Left ventricle myocardium superior (tissue), 1 donor: ENCODE results near the gene TMEM232. TPM values are rescaled to one million over a fixed set of nuclear protein-coding genes. Genes with fewer than 3 reads are reported as not detected.
A peak's percentile ranks its signal among the peaks of the same experiment; 100 is the strongest.
"Not testable (repeated sequence)": the region's sequence is repeated elsewhere in the genome, so short reads cannot be mapped to it uniquely, and the experiment has no call there.

Source experiments
- ATAC-seq: fragments of 200-7000 bp; cut with Tn5 transposase; one replicate; pipeline ENCODE4 v1.9.1; 2020; ENCODE audit warnings: mild to moderate bottlenecking, moderate library complexity
- DNase-seq: peaks from one replicate; pipeline ENCODE4 v3.0.0-alpha.2; 2020
- intact Hi-C: fragments of 100-400 bp; cut with micrococcal nuclease; formaldehyde crosslinking; loops from one replicate; pipeline ENCODE4 v1.11.0; 2022
- long read RNA-seq: library from polyadenylated mRNA; unstranded; transcript quantifications from one replicate; pipeline ENCODE4 v2.0.0, GENCODE V29; 2021
- total RNA-seq: library from RNA; stranded (reverse); fragmentation: NEBNext Ultra II Directional; extraction: Animal tissue kit (Norgen Biotek cat#: 25700); gene quantifications from one replicate; pipeline ENCODE4 v1.2.1, GENCODE V29; 2021
- donor health status: DM: no; HTN: yes; CAD: no; lungs with severe emphysema.

TMEM232 gene
- 2.9 TPM for total RNA-seq
- long read RNA-seq, result 0 reads

DNA sequence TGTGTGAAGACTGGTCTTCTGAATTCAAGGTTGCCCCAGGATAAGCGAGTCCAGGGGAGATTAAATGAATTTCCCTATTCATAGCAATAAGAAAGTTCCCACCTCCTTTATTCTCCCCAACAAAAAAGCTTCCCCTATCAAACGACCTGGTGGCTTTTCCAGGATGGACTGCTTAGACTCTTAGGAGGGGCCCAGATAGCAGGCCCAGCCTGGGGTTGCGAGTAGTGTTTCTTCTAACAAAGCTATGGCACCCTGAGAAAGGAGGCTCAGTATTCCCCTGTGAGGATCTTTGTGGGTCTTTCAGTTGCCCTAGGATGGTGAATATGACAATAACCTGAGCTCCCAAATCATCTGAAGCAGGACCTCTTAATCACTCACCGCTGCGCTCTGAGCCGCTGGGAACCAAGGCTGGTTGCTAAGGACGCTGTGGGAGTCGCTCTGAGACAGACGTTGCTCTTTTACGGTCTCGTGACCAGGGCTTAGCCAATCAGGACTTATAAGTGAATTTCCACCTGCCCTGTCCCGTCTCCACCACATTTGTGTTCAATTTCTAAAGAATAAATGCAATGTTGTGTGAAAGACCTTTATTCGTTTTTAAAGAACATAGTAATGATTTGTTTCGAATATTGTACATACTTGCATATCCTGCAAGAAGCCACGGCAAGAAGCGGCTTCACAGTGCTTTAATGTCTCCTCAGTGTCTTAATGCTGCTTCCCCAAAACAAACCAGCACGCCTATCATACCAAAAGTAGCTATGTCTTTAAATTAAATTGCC lies at the start of gene TMEM232:
TMEM232 (minus strand) TSS at position 423 of the 776 bp plus-strand sequence. CDS start 59,319 bp downstream, outside the sequence.
- ATAC-seq, result peak; percentile 100
- intact Hi-C loops, result no loop called here
- DNase-seq, result peak; percentile 69

DNA sequence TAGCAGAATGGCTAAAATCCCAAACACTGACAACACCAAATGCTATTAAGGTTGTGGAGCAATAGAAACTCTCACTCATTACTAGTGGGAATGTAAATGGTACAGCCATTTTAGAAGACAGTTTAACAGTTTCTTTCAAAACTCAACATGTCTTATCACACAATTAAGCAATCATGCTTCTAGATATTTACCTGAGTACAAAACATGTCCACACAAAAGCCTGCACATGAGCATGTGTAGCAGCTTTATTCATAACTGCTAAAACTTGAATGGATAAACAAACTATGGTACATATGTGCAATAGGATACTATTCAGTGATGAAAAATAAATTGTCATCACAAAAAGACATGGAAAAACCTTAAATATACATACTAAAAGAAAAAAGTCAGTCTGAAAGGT lies 43.8 kb upstream of the TMEM232 start:
- DNase-seq (no peak), ATAC-seq (no peak)
- intact Hi-C loops, result no loop called here

DNA sequence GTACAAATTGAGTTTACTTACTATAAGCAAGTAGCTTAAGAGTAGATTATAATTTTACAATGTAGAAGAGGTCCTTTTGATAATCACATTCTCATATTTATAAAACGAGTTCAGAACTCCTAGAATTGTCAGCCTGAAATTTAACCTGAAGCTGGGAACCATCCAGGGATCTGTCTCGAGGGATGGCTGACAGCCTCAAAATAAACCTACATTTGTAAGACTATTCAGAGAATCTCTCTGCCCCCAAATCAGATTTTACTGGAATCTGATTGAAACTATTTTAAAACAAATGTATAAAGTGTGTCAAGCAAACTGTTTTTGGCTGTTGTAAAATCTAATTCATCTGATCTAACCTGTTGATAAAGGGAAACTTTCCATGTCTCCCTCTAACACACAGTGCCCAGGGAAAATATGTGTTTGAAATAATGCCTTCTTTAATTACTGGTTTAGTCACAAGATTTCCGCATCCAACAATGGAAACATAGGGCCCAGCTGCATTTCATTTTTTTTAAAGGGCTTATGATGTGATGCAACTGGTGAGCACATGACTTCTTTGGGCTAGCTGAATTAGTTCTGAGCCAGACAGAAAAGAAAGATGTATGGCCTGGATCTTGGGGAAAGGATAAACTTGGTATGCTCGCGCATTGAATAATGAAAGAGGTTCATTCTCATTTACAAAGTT lies 42.7 kb upstream of the TMEM232 start:
- ATAC-seq, result no peak
- intact Hi-C loops, result no loop called here
- DNase-seq, result no peak

DNA sequence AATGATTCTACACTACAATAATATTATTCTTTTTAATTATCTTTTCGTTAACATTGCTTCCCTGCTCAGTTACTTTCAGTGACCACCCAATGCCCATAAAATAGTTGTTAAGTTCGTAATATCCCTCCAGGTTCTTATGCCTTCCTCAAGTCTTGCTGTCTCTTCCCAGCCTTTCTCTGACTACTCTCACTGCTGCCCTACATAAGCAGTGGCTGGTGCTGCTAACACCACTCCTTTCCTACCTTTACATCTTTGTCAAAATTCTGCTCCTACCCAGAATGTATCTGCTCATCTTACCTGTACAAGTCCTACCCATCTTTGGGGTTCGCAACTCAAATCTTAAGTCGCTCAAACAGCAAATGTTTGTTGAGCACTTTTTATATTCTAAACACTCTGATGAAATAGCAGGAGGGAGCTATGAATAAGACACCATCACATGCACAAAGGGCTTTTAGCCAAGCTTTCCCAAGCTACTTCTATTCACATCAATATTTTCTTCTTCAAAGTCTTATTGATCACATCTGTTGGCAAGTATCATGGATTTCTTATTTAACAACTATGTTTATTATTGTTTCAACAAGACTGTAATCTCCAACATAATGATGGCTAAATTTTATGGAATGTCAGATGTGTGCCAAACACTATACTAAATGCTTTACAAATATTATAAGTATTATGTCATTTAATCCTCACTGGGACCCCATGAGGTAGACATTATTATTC lies 41.8 kb upstream of the TMEM232 start:
- ATAC-seq, result no peak
- DNase-seq, result no peak
- intact Hi-C loops, result no loop called here

DNA sequence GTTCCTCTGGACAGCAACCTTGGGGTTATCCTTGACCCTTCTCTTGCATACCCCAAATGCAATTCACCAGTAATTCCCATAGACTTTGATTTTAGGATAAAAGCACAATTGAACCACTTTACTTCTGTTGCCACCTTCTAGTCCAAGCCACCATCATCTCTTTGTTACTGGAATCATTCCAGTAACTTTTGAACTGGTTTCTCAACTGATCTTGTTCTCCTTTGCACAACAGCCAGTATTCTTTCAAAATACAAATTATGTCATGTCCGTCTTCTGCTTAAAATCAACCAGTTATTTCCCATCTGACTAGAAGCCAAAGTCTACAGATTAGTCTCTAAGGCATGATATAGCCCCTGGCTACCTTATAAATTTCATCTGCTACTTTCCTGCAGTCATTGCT lies 33.7 kb upstream of the TMEM232 start:
- no peak for ATAC-seq
- intact Hi-C loops, result no loop called here
- DNase-seq, result no peak

DNA sequence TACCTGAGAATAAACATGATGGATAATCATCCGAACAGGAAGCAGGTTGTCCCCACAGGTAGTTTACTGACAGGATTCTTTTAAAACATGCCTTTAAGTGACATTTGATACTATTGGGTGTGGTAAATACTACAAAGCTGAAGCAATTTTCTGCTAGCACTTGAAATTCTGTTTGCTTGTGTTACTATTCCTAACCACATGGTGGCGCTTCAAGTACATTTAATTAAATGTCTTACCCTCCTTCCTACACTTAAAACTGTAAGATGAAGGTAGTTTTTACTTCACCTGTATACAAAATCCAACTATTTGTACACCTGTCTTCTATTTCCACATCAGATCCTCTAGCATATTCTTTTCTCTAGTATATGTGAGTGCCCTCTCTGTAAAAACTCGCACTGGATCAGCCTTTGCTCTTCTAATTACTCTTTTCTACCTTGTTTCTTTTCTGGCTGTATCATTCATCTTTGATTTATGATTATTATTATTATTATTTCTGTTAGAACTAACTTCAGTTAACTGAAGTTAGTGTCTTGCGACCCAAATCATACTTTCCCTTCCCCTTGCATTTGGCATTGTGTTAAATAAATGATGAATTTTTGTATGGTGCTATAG lies 30.8 kb upstream of the TMEM232 start:
- intact Hi-C loops, result no loop called here
- DNase-seq, result no peak
- ATAC-seq, result no peak

DNA sequence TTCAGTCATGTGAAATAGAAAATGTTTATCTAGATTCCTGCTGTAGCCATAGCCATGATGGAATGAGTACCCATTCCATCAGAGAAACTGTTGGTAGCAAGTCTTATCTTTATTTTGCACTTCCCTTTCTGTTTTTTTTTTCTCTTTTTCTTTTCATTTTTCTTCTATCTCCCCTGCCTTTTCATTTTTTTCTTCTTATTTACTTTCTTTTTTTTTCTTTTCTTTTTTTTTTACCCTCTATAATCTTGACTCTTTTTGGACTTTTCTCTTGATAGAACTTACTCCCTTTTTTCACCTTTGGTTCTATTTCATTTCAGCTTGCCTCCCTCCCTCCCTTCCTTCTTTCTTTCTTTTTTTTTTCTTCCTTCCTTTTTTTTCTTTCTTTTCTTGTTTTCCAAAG lies 27.7 kb upstream of the TMEM232 start:
- ATAC-seq, result no peak
- intact Hi-C loops, result no loop called here
- DNase-seq, result no peak

DNA sequence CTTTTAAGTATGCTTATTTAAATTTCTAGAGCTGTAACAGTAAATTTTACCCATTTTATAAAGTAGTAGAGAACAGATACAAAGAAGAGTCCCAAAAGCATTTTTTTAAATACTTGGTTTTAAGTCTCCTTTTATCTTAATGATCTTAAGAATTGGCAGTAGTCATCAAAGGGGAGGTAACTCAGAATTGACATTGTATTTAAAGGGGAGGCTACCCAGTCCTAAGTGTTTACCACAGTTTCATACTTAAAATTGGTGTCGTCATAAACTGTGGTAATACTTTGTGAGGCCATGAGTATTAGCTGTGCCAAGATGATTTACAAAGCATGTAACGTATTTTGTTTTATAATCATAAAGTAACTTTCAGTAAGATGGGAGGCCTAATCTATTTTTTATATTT lies 27.1 kb upstream of the TMEM232 start:
- no peak for DNase-seq
- ATAC-seq, result no peak
- intact Hi-C loops, result no loop called here

DNA sequence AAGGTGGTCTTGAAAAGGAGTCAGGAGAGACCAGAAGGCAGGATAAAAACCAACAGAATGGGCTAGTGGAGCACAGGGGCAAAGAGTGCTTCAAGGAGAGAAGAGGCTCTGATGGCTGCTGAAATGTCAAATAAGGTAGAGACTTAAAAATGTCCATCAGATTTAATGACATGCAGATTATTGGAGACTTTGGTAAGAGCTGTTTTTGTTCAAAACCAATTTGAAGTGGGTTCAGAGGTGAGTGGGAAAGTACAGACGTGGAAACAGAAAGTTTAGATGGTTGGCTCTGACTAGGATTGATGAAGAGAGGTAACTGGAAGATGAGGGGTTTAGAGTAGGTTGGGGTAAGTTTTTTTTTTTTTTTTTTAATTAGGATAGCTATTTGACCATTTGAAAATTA lies 26.5 kb upstream of the TMEM232 start:
- intact Hi-C loops, result no loop called here

DNA sequence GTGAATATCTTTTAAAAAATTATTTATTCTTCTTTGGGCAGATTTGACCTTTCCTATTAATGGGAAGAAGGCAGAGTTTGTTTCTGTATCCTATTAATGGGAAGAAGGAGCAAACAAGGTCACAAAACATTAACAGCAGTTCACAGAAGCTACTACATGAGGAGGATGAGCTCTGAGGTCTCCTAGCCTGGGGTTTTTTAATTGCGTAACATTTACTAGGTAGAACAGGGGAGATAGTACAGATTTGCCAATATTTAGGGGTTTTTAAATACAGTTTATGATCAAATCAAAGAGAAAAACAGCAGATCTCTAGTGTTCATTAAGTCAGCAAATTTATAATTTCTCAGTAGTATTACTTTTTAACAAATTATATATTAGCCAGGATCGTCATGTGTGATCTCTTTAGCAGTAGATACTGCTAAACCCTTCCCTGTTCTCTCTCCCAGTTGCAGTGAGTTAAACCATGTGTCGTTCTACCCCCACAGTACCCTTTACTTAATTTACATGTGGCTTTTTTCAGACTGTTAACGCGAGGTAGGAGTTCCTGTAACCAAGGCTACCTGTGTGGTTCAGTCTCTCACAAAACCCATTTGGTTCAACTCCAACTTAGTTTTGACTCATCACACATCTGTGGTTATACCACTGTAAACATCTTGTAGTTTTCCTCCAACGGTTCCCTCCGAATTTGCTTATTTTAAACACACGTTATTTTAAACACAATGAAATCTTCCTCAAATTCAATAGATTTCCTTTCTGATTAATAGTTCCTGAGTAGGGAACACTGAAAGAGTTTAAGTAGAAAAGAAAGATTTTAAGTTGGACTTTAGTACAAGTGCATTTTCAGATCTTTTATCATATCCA lies 25.7 kb upstream of the TMEM232 start:
- ATAC-seq, result no peak
- intact Hi-C loops, result no loop called here
- no peak for DNase-seq

More for the DNA sequence above, 26.5 kb upstream of the TMEM232 start:
- ATAC-seq, result no peak
- DNase-seq, result no peak

DNA sequence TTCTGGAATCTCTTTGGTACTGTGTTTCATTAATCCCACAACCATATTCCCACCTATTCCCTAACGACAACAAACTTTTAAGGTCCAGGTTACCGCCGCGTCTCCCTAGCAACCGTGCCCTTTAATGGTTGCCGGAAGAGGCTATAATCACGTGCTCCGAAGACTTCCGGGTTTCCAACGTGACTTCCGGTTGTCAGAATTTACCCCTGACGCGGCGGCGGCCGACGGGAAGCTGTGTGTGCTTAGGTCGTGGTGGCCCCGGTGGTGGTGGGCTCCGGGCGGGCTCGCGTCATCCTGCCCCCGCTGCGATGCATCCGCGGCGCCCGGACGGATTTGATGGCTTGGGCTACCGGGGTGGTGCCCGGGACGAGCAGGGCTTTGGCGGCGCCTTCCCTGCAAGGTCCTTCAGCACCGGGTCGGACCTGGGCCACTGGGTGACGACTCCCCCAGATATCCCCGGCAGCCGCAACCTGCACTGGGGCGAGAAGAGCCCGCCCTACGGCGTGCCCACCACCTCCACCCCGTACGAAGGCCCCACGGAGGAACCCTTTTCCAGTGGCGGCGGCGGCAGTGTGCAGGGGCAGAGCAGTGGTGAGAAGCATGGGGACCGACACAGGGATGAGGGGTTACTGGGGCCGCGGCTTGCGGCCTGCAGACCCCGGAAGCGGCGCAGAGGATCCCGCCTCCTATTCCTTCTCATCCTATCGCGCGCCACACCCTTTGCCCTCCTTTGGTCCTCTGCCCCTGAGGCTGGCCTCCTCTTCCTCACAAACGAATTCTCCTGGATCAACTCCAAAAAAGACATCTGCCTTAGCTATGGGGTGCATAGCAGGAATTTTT lies 12.6 kb upstream of the TMEM232 start, which contains the start of gene SLC25A46:
SLC25A46 (plus strand) TSS at position 196 of the 840 bp plus-strand sequence; CDS start at position 309, 113 bp downstream.
- DNase-seq (peak; percentile 88), ATAC-seq (peak; percentile 99)
- intact Hi-C loops, result no loop called here

DNA sequence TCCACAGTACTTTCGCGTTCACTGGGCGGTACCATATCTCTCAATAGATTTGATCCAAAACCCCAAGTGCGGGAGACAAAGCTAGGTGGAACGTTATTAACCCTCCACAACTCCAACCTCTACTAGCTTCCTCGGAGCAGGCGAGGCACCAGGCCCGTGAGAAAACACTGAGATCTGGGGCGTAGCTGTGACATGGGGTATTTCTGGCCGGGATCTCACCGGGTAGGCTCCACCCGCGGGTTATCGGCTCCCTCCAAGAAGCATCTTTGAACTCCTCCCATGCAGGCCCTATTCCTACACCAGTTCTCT lies 12.0 kb upstream of the TMEM232 start:
- ATAC-seq, result peak; percentile 73
- no peak for DNase-seq
- intact Hi-C loops, result no loop called here

DNA sequence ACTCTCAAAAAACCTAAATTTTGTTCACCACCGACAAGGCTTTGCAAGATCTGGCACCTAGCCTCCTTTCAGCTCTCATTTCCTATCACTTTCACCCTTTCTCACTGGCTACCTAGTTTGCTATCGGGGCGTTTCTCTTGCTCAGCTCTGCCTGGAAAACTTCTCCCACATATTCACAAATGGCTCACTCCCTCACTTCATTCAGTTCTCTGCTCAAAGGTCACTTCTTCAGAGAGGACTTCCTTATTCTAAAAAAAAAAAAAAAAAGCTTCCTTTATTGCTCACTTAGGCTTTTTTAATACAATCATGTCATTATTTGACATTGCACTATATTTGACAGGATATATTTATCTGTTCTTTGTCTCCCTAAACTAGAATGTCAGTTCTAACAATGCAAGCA lies 10.3 kb upstream of the TMEM232 start:
- ATAC-seq (no peak), DNase-seq (no peak)
- intact Hi-C loops, result no loop called here

DNA sequence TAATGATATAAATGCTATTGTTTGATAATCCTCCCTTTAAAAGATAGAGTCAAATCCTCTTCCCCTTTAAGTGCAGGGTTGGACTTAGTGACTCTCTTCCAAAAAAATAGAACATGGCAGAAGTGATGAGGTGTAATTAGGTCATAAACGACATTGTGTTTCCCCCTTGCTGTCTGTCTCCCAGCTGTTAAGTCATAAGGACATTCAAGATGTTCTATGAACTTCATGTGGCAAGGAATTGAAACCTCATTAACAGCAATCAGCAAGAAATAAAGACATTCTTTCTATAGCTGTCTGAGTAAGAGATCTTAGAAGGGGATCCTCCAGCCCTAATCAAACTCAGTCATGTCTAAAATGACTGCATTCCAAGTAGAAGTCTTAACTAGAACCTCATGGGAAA lies 9.1 kb upstream of the TMEM232 start:
- DNase-seq (no peak), ATAC-seq (no peak)
- intact Hi-C loops, result no loop called here

DNA sequence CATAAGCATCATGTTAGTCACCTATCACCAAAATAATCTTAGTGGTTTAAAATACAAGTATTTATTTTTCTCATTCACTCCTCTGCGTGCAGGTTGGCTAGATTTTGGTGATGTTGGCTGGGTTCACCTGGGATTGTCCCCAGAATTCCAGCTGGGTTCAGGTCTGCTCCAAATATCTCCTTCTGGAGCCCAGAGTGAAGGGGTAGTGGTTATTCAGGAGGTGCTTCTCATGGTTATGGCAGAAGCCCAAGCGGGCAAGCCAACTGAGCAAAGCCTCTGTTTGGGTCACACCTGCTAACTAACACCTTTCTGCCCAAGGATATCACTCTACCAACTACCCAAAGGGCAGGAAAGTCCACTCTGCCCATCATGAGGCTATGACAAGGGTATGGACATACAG lies 7.6 kb upstream of the TMEM232 start:
- intact Hi-C loops, result no loop called here
- ATAC-seq, result no peak
- DNase-seq, result no peak

DNA sequence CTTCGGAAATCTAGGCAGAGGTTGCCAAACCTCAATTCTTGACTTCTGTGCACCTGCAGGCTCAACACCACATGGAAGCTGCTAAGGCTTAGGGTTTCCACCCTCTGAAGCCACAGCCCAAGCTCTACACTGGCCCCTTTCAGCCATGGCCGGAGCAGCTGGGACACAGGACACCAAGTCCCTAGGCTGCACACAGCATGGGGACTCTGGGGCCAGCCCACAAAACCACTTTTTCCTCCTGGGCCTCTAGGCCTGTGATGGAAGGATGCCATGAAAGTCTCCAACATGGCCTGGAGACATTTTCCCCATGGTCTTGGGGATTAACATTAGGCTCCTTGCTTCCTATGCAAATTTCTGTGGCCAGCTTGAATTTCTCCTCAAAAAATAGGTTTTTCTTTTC lies 5.0 kb upstream of the TMEM232 start:
- DNase-seq, intact Hi-C loops, ATAC-seq: not testable (repeated sequence)

DNA sequence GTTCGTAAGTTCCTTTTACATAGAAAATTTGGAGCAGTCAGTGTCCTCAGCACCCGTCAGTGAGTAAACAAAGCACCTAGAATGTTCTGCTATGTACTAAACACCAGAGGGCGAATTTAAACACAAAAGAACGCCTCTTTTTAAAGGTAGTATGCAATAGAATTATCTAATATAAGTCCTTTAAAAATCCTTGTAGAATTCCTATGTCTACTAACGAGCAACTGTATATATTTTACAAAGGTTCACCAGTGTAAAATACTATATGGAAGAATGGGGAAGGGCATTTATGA lies 499 bp upstream of the TMEM232 start:
- peak; percentile 63 for ATAC-seq
- intact Hi-C loops, result no loop called here
- no peak for DNase-seq

DNA sequence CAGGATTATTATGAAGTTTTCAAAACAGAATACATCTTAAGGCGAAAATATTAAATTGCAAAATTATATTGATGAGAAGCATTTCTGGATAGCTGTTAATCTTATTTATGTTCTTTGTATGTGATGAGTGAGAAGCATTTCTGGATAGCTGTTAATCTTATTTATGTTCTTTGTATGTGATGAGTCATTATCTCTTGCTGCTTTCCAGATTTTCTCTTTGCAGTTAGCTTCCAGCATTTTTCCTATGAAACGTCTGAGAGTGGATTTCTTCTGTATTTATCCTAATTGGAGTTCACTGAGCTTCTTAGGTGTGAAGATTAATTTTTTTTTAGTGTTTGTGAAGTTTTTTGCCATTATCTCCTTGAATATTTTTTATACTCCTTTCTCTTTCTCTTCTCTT lies 8.2 kb downstream of the TMEM232 start:
- no peak for ATAC-seq

More for the DNA sequence above, 8.2 kb downstream of the TMEM232 start:
- no peak for DNase-seq
- intact Hi-C loops, result no loop called here
